D721Med (cell line): ENCODE data around the gene FRMD1.

Experiments used
- DNase-seq: peaks from one replicate; pipeline ENCODE4 v3.0.0; 2011; ENCODE audit warnings: low spot score; ENCODE audit not compliant: insufficient read length
- FAIRE-seq: peaks from 2 replicates; lab custom pipeline; 2011; peaks lifted over from hg19 to GRCh38; lab: Jason Lieb, UNC
- CTCF ChIP-seq: IDR thresholded peaks from 2 replicates; pipeline ENCODE4 v1.5.1; 2012; ENCODE audit warnings: mild to moderate bottlenecking, control low read depth; ENCODE audit not compliant: insufficient read depth; ENCODE audit errors: missing control alignments

The FRMD1 gene

GRCh38 chr6:168049277-168049676 lies 29.7 kb downstream of the FRMD1 start:
- TF ChIP-seq CTCF = no peak
- FAIRE-seq (no peak), DNase-seq (no peak)

- DNase-seq (no peak), FAIRE-seq (no peak)
- no peak for TF ChIP-seq CTCF
These were observed 30.3 kb downstream of the FRMD1 start for GRCh38 chr6:168048724-168049025.

GRCh38 chr6:168047841-168048723 lies 30.9 kb downstream of the FRMD1 start:
- DNase-seq = no peak
- no peak for FAIRE-seq
- no peak for TF ChIP-seq CTCF

- DNase-seq (no peak), FAIRE-seq (no peak)
- TF ChIP-seq CTCF = no peak
These were observed 32.3 kb downstream of the FRMD1 start for GRCh38 chr6:168046696-168047095.

- FAIRE-seq = no peak
- TF ChIP-seq CTCF = no peak
These were observed 33.0 kb downstream of the FRMD1 start for GRCh38 chr6:168045706-168046620.

GRCh38 chr6:168045141-168045691 lies 33.8 kb downstream of the FRMD1 start:
- FAIRE-seq (no peak), DNase-seq (no peak)
- no peak for TF ChIP-seq CTCF

More at GRCh38 chr6:168045706-168046620, 33.0 kb downstream of the FRMD1 start:
- no peak for DNase-seq
